Neuronal stem cell (in vitro differentiated cells): Measurements from ENCODE around the gene NDRG4. TPM values are rescaled to one million over a fixed set of nuclear protein-coding genes. Genes with fewer than 3 reads are reported as not detected.

Experiments
- DNase-seq: peaks from one replicate; pipeline ENCODE4 v3.0.0-alpha.2; 2013; ENCODE audit warnings: low spot score
- H2AFZ ChIP-seq: one replicate; pipeline ENCODE4 v1.6.1; 2013; ENCODE audit warnings: mild to moderate bottlenecking, low read length, inconsistent platforms
- H2AK5ac ChIP-seq: 2 replicates; pipeline ENCODE4 v1.6.1; 2013; ENCODE audit warnings: low read depth, mild to moderate bottlenecking, inconsistent platforms, low read length, moderate library complexity, mixed read lengths
- H2BK120ac ChIP-seq: 2 replicates; pipeline ENCODE4 v1.6.1; 2013; ENCODE audit warnings: low read depth, mild to moderate bottlenecking, inconsistent platforms, low read length, moderate library complexity, mixed read lengths
- H2BK12ac ChIP-seq: one replicate; pipeline ENCODE4 v1.6.1; 2013; ENCODE audit warnings: low read length, inconsistent platforms
- H2BK15ac ChIP-seq: 2 replicates; pipeline ENCODE4 v1.6.1; 2013; ENCODE audit warnings: mild to moderate bottlenecking, low read length, inconsistent platforms, mixed read lengths
- H2BK5ac ChIP-seq: one replicate; pipeline ENCODE4 v1.6.1; 2013; ENCODE audit warnings: inconsistent platforms, mild to moderate bottlenecking, low read length, moderate library complexity
- H3K14ac ChIP-seq: one replicate; pipeline ENCODE4 v1.6.1; 2013; ENCODE audit warnings: low read length, inconsistent platforms
- H3K18ac ChIP-seq: 2 replicates; pipeline ENCODE4 v1.6.1; 2013; ENCODE audit warnings: low read length, inconsistent platforms
- H3K23ac ChIP-seq: 2 replicates; pipeline ENCODE4 v1.6.1; 2013; ENCODE audit warnings: low read depth, mild to moderate bottlenecking, mixed read lengths, low read length, inconsistent platforms; ENCODE audit not compliant: poor library complexity
- H3K27ac ChIP-seq: replicated peaks from 3 replicates; pipeline ENCODE4 v1.5.1; 2013; ENCODE audit warnings: low read length, inconsistent platforms
- H3K27me3 ChIP-seq, 3 experiments: 2 replicates each; pipeline ENCODE4 v1.6.1; 2013; ENCODE audit warnings: low read length in 3 of 3, mild to moderate bottlenecking in 2 of 3, inconsistent platforms in 1 of 3, low read depth in 1 of 3, mixed read lengths in 1 of 3, moderate library complexity in 1 of 3; ENCODE audit not compliant: control insufficient read depth in 3 of 3, insufficient read depth in 3 of 3
- H3K36me3 ChIP-seq, 2 donors: replicated peaks in 1 of 2; 2 replicates each; pipeline ENCODE4 v1.6.1; 2013; ENCODE audit warnings: low read length in 2 of 2; ENCODE audit not compliant: control insufficient read depth in 2 of 2, insufficient read depth in 2 of 2
- H3K4ac ChIP-seq: 2 replicates; pipeline ENCODE4 v1.6.1; 2013; ENCODE audit warnings: inconsistent platforms, mild to moderate bottlenecking, low read length, moderate library complexity
- H3K4me1 ChIP-seq, 2 donors: 1 replicate in 1 of 2; 2 replicates in 1 of 2; pipeline ENCODE4 v1.6.1; 2013; ENCODE audit warnings: low read length in 2 of 2, low read depth in 1 of 2; ENCODE audit not compliant: control insufficient read depth in 2 of 2, insufficient read depth in 1 of 2
- H3K4me2 ChIP-seq: one replicate; pipeline ENCODE4 v1.6.1; 2013; ENCODE audit warnings: mild to moderate bottlenecking, low read length, inconsistent platforms; ENCODE audit not compliant: insufficient read depth, poor library complexity, severe bottlenecking
- H3K4me3 ChIP-seq, 2 donors: 2 replicates each; pipeline ENCODE4 v1.5.1; 2013; ENCODE audit warnings: low read length in 2 of 2, mild to moderate bottlenecking in 2 of 2, inconsistent platforms in 1 of 2, moderate library complexity in 1 of 2
- H3K79me1 ChIP-seq: one replicate; pipeline ENCODE4 v1.6.1; 2013; ENCODE audit warnings: low read depth, mild to moderate bottlenecking, inconsistent platforms, low read length, moderate library complexity
- H3K9ac ChIP-seq: one replicate; pipeline ENCODE4 v1.6.1; 2013; ENCODE audit warnings: mild to moderate bottlenecking, low read depth, low read length, inconsistent platforms; ENCODE audit not compliant: poor library complexity
- H3K9me3 ChIP-seq, 2 donors: replicated peaks in 1 of 2; 2 replicates each; pipeline versions ENCODE3 to v1.6.1; 2013; ENCODE audit warnings: low read length in 2 of 2, mild to moderate bottlenecking in 2 of 2, inconsistent platforms in 1 of 2, low read depth in 1 of 2, mixed read lengths in 1 of 2, moderate library complexity in 1 of 2; ENCODE audit not compliant: control insufficient read depth in 2 of 2, insufficient read depth in 1 of 2
- H4K8ac ChIP-seq: one replicate; pipeline ENCODE4 v1.6.1; 2013; ENCODE audit warnings: low read depth, mild to moderate bottlenecking, inconsistent platforms, low read length, moderate library complexity
- H4K91ac ChIP-seq: one replicate; pipeline ENCODE4 v1.6.1; 2013; ENCODE audit warnings: low read length, low read depth, mild to moderate bottlenecking, inconsistent platforms; ENCODE audit not compliant: poor library complexity
- WGBS, 2 donors: extraction: QIAGEN DNeasy Blood & Tissue Kit; methylation state at CpG; one replicate each; pipeline ENCODE4 v1.1.7; 2013; ENCODE audit warnings: missing lambda C conversion rate in 2 of 2, mixed read lengths in 1 of 2; ENCODE audit not compliant: insufficient read length in 2 of 2, insufficient replicate concordance in 1 of 2; ENCODE audit errors: extremely low coverage in 2 of 2; 5-methylcytosine and 5-hydroxymethylcytosine counted together
- small RNA-seq: library from polyadenylated mRNA; stranded (forward); fragments of <200 nt; extraction: miRNeasy Mini kit (QIAGEN cat#:217004); gene quantifications from one replicate; pipeline ENCODE3, GENCODE V24; 2013; ENCODE audit not compliant: insufficient read depth

NDRG4 gene

DNA sequence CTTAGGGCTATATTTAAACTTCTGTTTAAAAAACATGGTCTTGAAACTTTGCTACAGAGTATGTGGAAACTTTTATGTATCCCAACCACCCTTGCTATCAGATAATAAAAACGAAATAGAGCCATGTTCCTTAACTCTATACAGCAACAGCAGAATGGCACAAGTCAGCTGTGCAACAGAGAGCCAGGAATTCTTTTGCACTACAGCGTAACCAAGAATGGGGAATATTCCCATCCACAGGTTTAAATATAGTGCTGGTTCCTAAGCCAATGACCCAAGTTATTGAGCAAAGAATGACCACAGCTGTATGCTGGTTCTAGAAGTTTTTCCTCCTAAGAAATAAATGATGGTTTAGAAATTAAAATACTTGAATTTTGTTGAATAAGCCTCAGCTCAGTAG lies 48.4 kb downstream of the NDRG4 start:
- no peak overlapping the region for H2BK15ac ChIP-seq
- no peak overlapping the region for H3K23ac ChIP-seq
- WGBS, 2 donors: no CpG with 5 or more reads among the region's 2 CpGs
- H3K27ac ChIP-seq: no peak overlapping the region
- H3K4me3 ChIP-seq: no peak overlapping the region
- H3K4ac ChIP-seq: no peak overlapping the region
- no peak overlapping the region for H4K8ac ChIP-seq
- H3K36me3 ChIP-seq: peaks cover 32 to 100% of the 10 kb centered on the region in 2 donors
- no peaks in the 10 kb centered on the region for H3K9me3 ChIP-seq
- peaks cover 1% of the 10 kb centered on the region for H3K79me1 ChIP-seq
- no peak overlapping the region for H3K18ac ChIP-seq
- no peak overlapping the region for H2AFZ ChIP-seq
- H2BK120ac ChIP-seq: no peak overlapping the region
- H3K4me2 ChIP-seq: no peak overlapping the region
- H2AK5ac ChIP-seq: no peak overlapping the region
- H2BK12ac ChIP-seq: no peak overlapping the region
- H3K14ac ChIP-seq: no peak overlapping the region
- H3K4me1 ChIP-seq: no peaks in the 10 kb centered on the region
- no peaks in the 10 kb centered on the region for H3K27me3 ChIP-seq
- H4K91ac ChIP-seq: no peak overlapping the region
- H3K9ac ChIP-seq: no peak overlapping the region
- DNase-seq: no peak
- no peak overlapping the region for H2BK5ac ChIP-seq

DNA sequence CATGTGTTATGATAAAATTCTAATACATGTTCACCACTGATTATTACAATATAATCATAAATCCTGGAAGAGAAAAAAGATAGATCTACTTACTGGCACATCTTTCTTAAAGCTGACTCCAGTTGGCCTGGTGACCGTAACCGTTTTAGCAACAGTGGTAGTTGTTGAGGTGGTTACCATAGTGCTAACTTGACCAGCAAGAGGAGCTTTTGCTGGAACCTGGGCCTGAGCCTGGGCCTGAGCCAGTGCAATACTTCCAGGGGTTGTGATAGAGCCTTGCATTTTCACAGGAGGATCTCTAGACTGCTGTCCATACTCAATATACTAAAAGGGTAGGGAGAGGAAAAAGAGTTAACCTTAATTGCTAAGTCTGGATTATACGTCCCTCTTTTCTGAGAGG lies 51.6 kb downstream of the NDRG4 start:
- no peak overlapping the region for H2AFZ ChIP-seq
- H2BK120ac ChIP-seq: no peak overlapping the region
- H3K14ac ChIP-seq: no peak overlapping the region
- H3K18ac ChIP-seq: no peak overlapping the region
- no peaks in the 10 kb centered on the region for H3K27me3 ChIP-seq
- no peak overlapping the region for H4K8ac ChIP-seq
- no peak overlapping the region for H2BK15ac ChIP-seq
- H3K4me1 ChIP-seq: no peaks in the 10 kb centered on the region
- H2BK5ac ChIP-seq: no peak overlapping the region
- no peak overlapping the region for H3K4me2 ChIP-seq
- H3K9ac ChIP-seq: no peak overlapping the region
- peaks cover 20 to 100% of the 10 kb centered on the region in 2 donors for H3K36me3 ChIP-seq
- no peak overlapping the region for H2BK12ac ChIP-seq
- H4K91ac ChIP-seq: no peak overlapping the region
- H3K23ac ChIP-seq: no peak overlapping the region
- no peak overlapping the region for H3K27ac ChIP-seq
- H2AK5ac ChIP-seq: no peak overlapping the region
- H3K4ac ChIP-seq: no peak overlapping the region
- no CpG with 5 or more reads among the region's 3 CpGs for WGBS, 2 donors
- H3K79me1 ChIP-seq: no peaks in the 10 kb centered on the region
- H3K9me3 ChIP-seq: no peaks in the 10 kb centered on the region
- no peak overlapping the region for H3K4me3 ChIP-seq
- no peak for DNase-seq

DNA sequence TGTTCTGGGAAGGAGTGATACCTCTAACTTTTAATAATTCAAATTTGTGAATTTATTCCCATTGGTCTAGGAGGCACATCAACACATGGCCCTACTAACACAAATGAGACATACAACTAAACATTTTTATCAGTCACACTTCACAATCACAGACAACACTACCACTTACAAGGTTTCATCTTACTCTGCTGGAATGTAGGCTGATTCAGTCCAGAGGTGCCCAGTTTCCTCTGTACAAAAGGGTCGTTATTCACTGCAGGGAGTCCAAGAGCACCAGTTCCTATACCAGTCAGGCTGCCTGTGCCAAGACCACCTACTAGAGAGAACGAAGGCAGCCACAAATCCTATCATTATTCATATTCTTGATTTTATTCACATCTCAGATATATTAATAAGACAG lies 56.7 kb downstream of the NDRG4 start:
- H2BK120ac ChIP-seq: no peak overlapping the region
- no peak overlapping the region for H3K23ac ChIP-seq
- H2BK12ac ChIP-seq: no peak overlapping the region
- no peak overlapping the region for H3K18ac ChIP-seq
- H3K9me3 ChIP-seq: no peaks in the 10 kb centered on the region
- H3K4me2 ChIP-seq: no peak overlapping the region
- no peak overlapping the region for H3K27ac ChIP-seq
- H3K36me3 ChIP-seq: peaks cover 24 to 98% of the 10 kb centered on the region in 2 donors
- no peak overlapping the region for H2BK15ac ChIP-seq
- no peak overlapping the region for H3K14ac ChIP-seq
- no peak overlapping the region for H3K4me3 ChIP-seq
- H4K8ac ChIP-seq: no peak overlapping the region
- WGBS, 2 donors: no CpG with 5 or more reads among the region's 2 CpGs
- no peak overlapping the region for H4K91ac ChIP-seq
- no peaks in the 10 kb centered on the region for H3K4me1 ChIP-seq
- H3K27me3 ChIP-seq: no peaks in the 10 kb centered on the region
- no peak overlapping the region for H2AFZ ChIP-seq
- H2AK5ac ChIP-seq: no peak overlapping the region
- H3K9ac ChIP-seq: no peak overlapping the region
- no peaks in the 10 kb centered on the region for H3K79me1 ChIP-seq
- no peak overlapping the region for H3K4ac ChIP-seq
- no peak for DNase-seq
- H2BK5ac ChIP-seq: no peak overlapping the region

Small RNA genes within 50 kb of the gene (small RNA-seq; reads per million reads assigned to genes)
- gene RNU6-103P: not detected
- 60.7 reads per million, percentile 94 among the genes with 10 or more reads in this experiment for gene SNORA46
- not detected for gene SNORA50A
